ENCODE measurements around the gene TNIK. TPM values are rescaled to one million over a fixed set of nuclear protein-coding genes. Genes with fewer than 3 reads are reported as not detected.

Gene TNIK
- total RNA-seq, 2 donors from 2014 or later = 96.4 to 98.9 TPM

DNA sequence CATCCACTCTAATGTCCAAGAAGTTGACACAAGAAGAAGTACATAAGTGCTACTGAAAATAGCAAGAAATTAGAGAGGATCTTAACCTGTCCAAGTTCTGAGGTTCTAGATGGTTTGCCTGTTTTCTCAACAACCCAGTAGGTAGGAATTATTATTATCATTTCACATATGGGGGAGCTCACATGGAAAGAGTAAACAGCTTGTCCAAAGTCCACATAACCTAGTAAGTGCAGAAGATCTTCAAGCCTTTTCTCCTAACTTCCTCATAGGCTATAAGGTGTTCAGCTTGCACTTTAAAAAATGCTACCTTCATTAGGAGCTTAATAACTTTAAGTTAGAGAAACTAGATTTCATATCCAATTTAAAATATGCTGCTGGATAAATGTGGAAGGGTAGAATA, 436.6 kb downstream of the TNIK start:
- H3K27ac Mint-ChIP-seq = no peak overlapping the region
- no peak for DNase-seq
- ATAC-seq = no peak
- H3K4me3 Mint-ChIP-seq = no peak overlapping the region
- no peaks in the 10 kb centered on the region for H3K36me3 Mint-ChIP-seq (ENCODE audit: low read depth)
- H3K9me3 ChIP-seq (ENCODE audit: control insufficient read depth, low read length, poor library complexity, severe bottlenecking) = no peaks in the 10 kb centered on the region
- H3K4me1 Mint-ChIP-seq = peaks cover 2% of the 10 kb centered on the region
- H3K27me3 Mint-ChIP-seq = peaks cover 41% of the 10 kb centered on the region

GRCh38 chr3:171021377-171021776, 438.8 kb downstream of the TNIK start:
- Mint-ChIP-seq H3K4me3 (no peak overlapping the region), H3K27me3 (peaks cover 47% of the 10 kb centered on the region), H3K36me3 (ENCODE audit: low read depth) (no peaks in the 10 kb centered on the region), H3K27ac (no peak overlapping the region), H3K4me1 (peaks cover 3% of the 10 kb centered on the region)
- DNase-seq (no peak), ATAC-seq (no peak)
- no peaks in the 10 kb centered on the region for H3K9me3 ChIP-seq (ENCODE audit: control insufficient read depth, low read length, poor library complexity, severe bottlenecking)

- Mint-ChIP-seq H3K27me3 (peaks cover 46% of the 10 kb centered on the region), H3K4me3 (no peak overlapping the region), H3K36me3 (ENCODE audit: low read depth) (no peaks in the 10 kb centered on the region), H3K4me1 (peaks cover 3% of the 10 kb centered on the region), H3K27ac (no peak overlapping the region)
- no peak for ATAC-seq
- DNase-seq = no peak
- H3K9me3 ChIP-seq (ENCODE audit: control insufficient read depth, low read length, poor library complexity, severe bottlenecking) = no peaks in the 10 kb centered on the region
These were observed 441.9 kb downstream of the TNIK start for GRCh38 chr3:171018156-171018935.

DNA sequence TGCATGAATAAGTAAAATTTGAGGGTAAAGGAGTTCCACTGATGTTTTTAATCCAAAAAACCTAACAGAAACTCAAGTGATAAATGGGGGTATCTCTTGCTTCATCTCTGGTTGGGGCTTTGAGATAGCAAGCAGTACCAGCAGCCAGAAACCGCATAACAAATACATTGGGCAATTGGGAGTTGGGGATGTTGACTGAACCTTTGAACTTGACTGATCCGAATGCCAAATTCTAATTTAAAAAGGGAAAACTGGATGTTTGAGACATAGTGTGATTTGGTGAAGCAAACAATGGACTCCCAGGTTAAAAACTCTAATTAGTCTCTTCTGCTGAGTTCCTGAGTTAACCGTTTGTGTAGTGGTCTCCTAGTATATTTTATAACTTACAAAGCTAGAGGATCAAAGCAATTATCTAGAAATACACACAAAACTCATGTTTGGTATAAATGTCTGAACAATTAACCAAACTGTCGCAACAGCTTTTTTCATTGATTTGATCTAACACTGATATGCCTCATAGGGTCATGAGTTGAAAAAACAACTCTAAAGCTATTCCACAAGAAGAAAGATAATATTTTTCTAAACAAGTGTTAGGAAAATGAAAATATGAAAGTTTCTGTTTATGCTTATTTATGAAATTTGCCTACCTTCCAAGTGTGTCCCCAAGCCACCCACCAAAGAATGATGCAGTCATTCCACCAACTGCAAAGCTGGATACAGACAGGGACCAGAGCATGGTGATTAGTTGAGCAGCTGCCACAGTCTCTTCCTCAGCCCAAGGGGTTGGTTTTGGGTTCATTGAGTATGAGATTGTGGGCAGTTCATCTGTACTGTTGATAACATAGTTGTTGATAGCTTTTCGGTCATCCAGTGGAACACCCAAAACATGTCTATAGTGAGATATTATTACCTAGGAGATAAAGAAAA, 446.1 kb downstream of the TNIK start:
- DNase-seq (no peak), ATAC-seq (no peak)
- Mint-ChIP-seq H3K27ac (no peak overlapping the region), H3K4me1 (peaks cover 2% of the 10 kb centered on the region), H3K27me3 (peaks cover 39% of the 10 kb centered on the region), H3K36me3 (ENCODE audit: low read depth) (no peaks in the 10 kb centered on the region), H3K4me3 (no peak overlapping the region)
- H3K9me3 ChIP-seq (ENCODE audit: control insufficient read depth, low read length, poor library complexity, severe bottlenecking) = no peaks in the 10 kb centered on the region

- Mint-ChIP-seq H3K4me1 (no peaks in the 10 kb centered on the region), H3K36me3 (ENCODE audit: low read depth) (no peaks in the 10 kb centered on the region), H3K27me3 (peaks cover 34% of the 10 kb centered on the region), H3K4me3 (no peak overlapping the region), H3K27ac (no peak overlapping the region)
- no peaks in the 10 kb centered on the region for H3K9me3 ChIP-seq (ENCODE audit: control insufficient read depth, low read length, poor library complexity, severe bottlenecking)
- DNase-seq (no peak), ATAC-seq (no peak)
These were observed 448.3 kb downstream of the TNIK start for GRCh38 chr3:171011873-171012336.

Measured in T-helper 17 cell (primary cell).